Spleen (tissue), 7 donors: ENCODE measurements around the gene DAB2IP.

ENCODE experiments used
- POLR2A ChIP-seq, 3 donors: fragments of 450-650 bp; IDR thresholded peaks; one replicate each; pipeline ENCODE4 v1.5.1; 2017; ENCODE audit warnings: antibody characterized with exemption in 3 of 3, mild to moderate bottlenecking in 1 of 3
- TF ChIP-seq, protein P1 (sequence below), 11 experiments: fragments of 200-600 bp in 7 of 11; fragments of 450-650 bp in 4 of 11; sonication (generic) in 4 of 11; IDR thresholded peaks in 8 of 11; conservative IDR thresholded peaks in 3 of 11; 1 replicate in 7 of 11; 2 replicates in 4 of 11; pipeline versions ENCODE4 v1.4.0 to v1.8.0; 2016 to 2021; ENCODE audit warnings: antibody characterized with exemption in 11 of 11, inconsistent platforms in 4 of 11, mild to moderate bottlenecking in 1 of 11
- donor health status: DM: no; HTN: no; CAD: no; lungs with moderate emphysema.
- donor health status: DM: no; HTN: no; CAD: no.
- donor health status: DM: no; HTN: no; CAD: no.

DNA sequence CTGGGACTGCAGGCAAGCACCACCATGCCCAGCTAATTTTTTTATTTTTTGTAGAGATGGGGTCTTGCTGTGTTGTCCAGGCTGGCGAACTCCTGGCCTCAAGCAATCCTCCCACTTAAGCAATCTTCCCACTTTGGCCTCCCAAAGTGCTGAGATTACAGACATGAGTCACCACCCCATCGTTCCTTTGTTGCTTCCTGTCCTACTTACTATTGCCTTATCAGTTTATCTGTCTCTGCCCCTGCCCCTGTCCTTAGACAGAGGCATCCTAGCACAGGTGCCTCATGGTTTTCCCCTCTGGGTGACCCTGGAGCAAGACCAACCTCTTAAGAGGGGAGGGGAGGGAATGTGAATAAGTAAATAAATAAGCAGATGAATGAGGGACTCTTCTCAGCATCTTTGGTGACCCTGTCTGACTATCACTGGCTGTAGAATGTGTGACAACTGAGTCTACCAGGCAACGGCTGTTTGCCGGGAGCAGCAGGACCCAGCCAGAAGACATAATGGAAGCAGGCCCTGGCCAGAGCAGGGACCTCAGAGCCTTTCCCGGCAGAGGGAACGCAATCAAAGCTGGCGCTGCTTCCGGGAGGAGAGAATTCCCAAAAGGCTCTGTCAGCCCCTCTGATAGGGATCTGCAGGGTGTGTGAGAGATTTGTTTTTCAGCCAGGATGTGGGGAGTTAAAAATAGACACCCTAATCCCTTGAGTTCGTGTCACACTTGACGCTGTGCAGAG, 43.8 kb upstream of the DAB2IP start:
- TF ChIP-seq, protein P1, sequence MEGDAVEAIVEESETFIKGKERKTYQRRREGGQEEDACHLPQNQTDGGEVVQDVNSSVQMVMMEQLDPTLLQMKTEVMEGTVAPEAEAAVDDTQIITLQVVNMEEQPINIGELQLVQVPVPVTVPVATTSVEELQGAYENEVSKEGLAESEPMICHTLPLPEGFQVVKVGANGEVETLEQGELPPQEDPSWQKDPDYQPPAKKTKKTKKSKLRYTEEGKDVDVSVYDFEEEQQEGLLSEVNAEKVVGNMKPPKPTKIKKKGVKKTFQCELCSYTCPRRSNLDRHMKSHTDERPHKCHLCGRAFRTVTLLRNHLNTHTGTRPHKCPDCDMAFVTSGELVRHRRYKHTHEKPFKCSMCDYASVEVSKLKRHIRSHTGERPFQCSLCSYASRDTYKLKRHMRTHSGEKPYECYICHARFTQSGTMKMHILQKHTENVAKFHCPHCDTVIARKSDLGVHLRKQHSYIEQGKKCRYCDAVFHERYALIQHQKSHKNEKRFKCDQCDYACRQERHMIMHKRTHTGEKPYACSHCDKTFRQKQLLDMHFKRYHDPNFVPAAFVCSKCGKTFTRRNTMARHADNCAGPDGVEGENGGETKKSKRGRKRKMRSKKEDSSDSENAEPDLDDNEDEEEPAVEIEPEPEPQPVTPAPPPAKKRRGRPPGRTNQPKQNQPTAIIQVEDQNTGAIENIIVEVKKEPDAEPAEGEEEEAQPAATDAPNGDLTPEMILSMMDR (IDR thresholded peaks at IDR 0.05 in 8 of 11, conservative IDR thresholded peaks at IDR 0.05 in 3 of 11): no peak
- TF ChIP-seq POLR2A (IDR thresholded peaks at IDR 0.05): no peak
